Loucy (cell line): ENCODE measurements around the gene SP140.

ENCODE experiments used
- H2AFZ ChIP-seq: fragments of 200-600 bp; sonication (generic); 2 replicates; pipeline ENCODE4 v1.6.0; 2016; ENCODE audit warnings: antibody characterized with exemption, mild to moderate bottlenecking, low read length, moderate library complexity
- H3F3A ChIP-seq: fragments of 200-600 bp; 2 replicates; pipeline ENCODE4 v1.6.0; 2016; ENCODE audit warnings: antibody characterized with exemption, low read depth, mild to moderate bottlenecking
- H3K27me3 ChIP-seq: fragments of 200-600 bp; sonication (generic); 2 replicates; pipeline ENCODE4 v1.6.1; 2014; ENCODE audit warnings: low read length, mild to moderate bottlenecking; ENCODE audit not compliant: insufficient read depth, poor library complexity, severe bottlenecking
- H3K36me3 ChIP-seq: fragments of 200-600 bp; sonication (generic); 2 replicates; pipeline ENCODE4 v1.6.1; 2016; ENCODE audit warnings: low read length; ENCODE audit not compliant: insufficient read depth
- H3K4me1 ChIP-seq: fragments of 200-600 bp; sonication (generic); 2 replicates; pipeline ENCODE4 v1.5.1; 2014; ENCODE audit warnings: low read length, mild to moderate bottlenecking; ENCODE audit not compliant: insufficient read depth, poor library complexity, severe bottlenecking
- H3K4me2 ChIP-seq: fragments of 200-600 bp; sonication (generic); 2 replicates; pipeline ENCODE4 v1.6.0; 2014; ENCODE audit warnings: antibody characterized with exemption, low read length, low read depth, mild to moderate bottlenecking; ENCODE audit not compliant: poor library complexity, severe bottlenecking
- H3K4me3 ChIP-seq: fragments of 200-600 bp; sonication (generic); 2 replicates; pipeline ENCODE4 v1.5.1; 2014; ENCODE audit warnings: low read length, mild to moderate bottlenecking, mixed read lengths; ENCODE audit not compliant: poor library complexity, severe bottlenecking
- H3K79me2 ChIP-seq: fragments of 200-600 bp; sonication (generic); 2 replicates; pipeline ENCODE4 v1.6.1; 2014; ENCODE audit warnings: low read length; ENCODE audit not compliant: insufficient read depth
- H3K9ac ChIP-seq: fragments of 200-600 bp; sonication (generic); 2 replicates; pipeline ENCODE4 v1.6.0; 2014; ENCODE audit warnings: mild to moderate bottlenecking, low read depth, low read length, moderate library complexity; ENCODE audit not compliant: poor library complexity, severe bottlenecking
- H3K9me2 ChIP-seq: fragments of 200-600 bp; sonication (generic); replicated peaks from 2 replicates; pipeline ENCODE4 v1.6.1; 2016; ENCODE audit warnings: low read depth, low read length, mixed read lengths
- H3K9me3 ChIP-seq: fragments of 200-600 bp; sonication (generic); 2 replicates; pipeline ENCODE4 v1.6.1; 2014; ENCODE audit warnings: mild to moderate bottlenecking, antibody characterized with exemption, low read length, low read depth; ENCODE audit not compliant: insufficient read depth
- H4K20me1 ChIP-seq: fragments of 200-600 bp; sonication (generic); 2 replicates; pipeline ENCODE4 v1.6.0; 2014; ENCODE audit warnings: antibody characterized with exemption, low read length, mild to moderate bottlenecking; ENCODE audit not compliant: insufficient read depth, poor library complexity, severe bottlenecking
- EZH2phosphoT487 ChIP-seq: fragments of 200-600 bp; IDR thresholded peaks from 2 replicates; pipeline ENCODE4 v1.6.1; 2018; ENCODE audit warnings: antibody characterized with exemption, mild to moderate bottlenecking, moderate library complexity, borderline replicate concordance
- TF ChIP-seq, protein P1 (sequence below): fragments of 200-600 bp; sonication (generic); conservative IDR thresholded peaks from 2 replicates; pipeline ENCODE4 v1.5.1; 2014; ENCODE audit warnings: mild to moderate bottlenecking, antibody characterized with exemption, low read length

The SP140 gene

DNA sequence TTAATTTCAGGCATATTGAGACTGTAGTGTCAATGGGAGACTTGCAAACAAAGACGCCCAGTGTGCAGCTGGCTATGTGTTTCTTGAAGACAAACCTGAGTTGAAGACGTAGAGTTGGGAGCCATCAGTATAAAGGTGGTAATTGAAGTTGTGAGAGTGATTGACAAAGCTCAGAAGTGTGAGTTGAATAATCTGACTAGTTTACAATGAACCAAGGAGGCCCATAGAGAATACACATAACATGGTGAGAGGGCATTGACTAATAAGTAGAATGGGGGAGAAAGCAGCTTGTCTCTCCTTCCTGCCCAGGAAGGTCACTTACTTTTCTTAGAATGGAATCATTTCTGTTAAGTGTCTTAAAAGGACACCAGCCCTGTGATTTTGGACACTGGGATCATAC, 19.8 kb upstream of the SP140 start:
- Histone ChIP-seq H3K36me3 (peaks cover 6% of the 10 kb centered on the region; the same call in 1 of the 2 replicates), H3K27me3 (no peaks in the 10 kb centered on the region), H3K4me3 (no peak overlapping the region), H3K4me1 (peaks cover 26% of the 10 kb centered on the region), H3K79me2 (no peaks in the 10 kb centered on the region), H3F3A (no peaks in the 10 kb centered on the region), H4K20me1 (no peaks in the 10 kb centered on the region), H3K9me3 (no peaks in the 10 kb centered on the region), H3K9me2 (no peaks in the 10 kb centered on the region), H3K9ac (no peak overlapping the region), H2AFZ (no peak overlapping the region), H3K4me2 (no peak overlapping the region)
- TF ChIP-seq EZH2phosphoT487: no peak
- TF ChIP-seq, protein P1, sequence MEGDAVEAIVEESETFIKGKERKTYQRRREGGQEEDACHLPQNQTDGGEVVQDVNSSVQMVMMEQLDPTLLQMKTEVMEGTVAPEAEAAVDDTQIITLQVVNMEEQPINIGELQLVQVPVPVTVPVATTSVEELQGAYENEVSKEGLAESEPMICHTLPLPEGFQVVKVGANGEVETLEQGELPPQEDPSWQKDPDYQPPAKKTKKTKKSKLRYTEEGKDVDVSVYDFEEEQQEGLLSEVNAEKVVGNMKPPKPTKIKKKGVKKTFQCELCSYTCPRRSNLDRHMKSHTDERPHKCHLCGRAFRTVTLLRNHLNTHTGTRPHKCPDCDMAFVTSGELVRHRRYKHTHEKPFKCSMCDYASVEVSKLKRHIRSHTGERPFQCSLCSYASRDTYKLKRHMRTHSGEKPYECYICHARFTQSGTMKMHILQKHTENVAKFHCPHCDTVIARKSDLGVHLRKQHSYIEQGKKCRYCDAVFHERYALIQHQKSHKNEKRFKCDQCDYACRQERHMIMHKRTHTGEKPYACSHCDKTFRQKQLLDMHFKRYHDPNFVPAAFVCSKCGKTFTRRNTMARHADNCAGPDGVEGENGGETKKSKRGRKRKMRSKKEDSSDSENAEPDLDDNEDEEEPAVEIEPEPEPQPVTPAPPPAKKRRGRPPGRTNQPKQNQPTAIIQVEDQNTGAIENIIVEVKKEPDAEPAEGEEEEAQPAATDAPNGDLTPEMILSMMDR: no peak

DNA sequence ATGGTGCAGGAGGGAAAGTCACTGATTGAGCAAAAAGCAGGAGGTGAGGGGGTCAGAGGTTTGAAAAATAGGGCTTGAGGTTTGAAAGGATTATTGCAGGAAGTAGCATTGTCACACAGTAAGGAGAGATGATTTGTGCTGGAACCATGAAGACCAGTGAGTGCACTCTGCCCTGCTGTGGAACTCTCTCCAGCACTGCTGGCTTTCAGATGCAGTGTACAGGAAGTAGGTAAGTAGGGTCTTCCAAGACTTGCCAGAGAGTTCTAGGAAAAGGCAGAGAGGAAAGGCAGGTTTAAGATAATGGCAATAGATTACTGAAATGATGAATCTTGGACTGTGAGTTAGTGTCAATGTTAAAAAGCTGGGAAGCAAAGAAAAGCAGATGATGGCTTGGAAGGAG, 17.0 kb upstream of the SP140 start:
- H4K20me1 ChIP-seq: no peaks in the 10 kb centered on the region
- peaks cover 29% of the 10 kb centered on the region for H3K4me1 ChIP-seq
- no peaks in the 10 kb centered on the region for H3K9me2 ChIP-seq
- no peaks in the 10 kb centered on the region for H3K79me2 ChIP-seq
- H2AFZ ChIP-seq: no peak overlapping the region
- H3K36me3 ChIP-seq: peaks cover 9% of the 10 kb centered on the region; the same call in 1 of the 2 replicates
- no peak overlapping the region for H3K4me2 ChIP-seq
- no peak for TF ChIP-seq EZH2phosphoT487
- TF ChIP-seq, protein P1: no peak
- no peaks in the 10 kb centered on the region for H3K9me3 ChIP-seq
- no peaks in the 10 kb centered on the region for H3K27me3 ChIP-seq
- H3F3A ChIP-seq: no peaks in the 10 kb centered on the region
- H3K9ac ChIP-seq: no peak overlapping the region
- no peak overlapping the region for H3K4me3 ChIP-seq

DNA sequence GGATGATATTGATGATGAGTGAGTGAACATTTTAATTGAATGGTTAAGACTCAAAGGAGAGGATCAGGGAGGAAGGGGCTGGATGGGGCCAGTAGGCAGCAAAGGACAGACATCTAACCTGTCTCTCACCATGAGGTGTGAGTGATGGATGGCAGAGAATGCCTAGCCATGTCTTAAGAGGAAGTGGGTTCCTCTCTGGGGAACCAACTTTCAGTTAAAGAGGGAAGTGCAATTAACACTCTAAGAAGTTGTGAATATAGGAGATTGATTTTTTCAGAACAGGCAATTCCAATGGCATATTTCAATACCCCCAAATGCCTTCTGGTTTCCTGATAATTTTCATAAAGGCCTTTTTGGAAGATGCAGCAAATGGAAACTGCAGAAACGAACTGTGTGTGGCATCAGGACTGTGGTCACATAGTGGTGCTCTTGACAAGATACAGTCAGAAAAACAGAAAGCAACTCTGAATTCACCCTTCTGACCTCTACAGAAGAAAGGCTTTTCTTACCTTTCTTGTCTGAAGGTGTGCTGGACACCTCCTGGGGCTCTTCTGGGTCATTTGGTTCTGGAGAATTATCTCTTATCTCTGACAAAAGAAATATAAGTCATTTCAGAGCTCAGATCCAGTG, 16.0 kb upstream of the SP140 start:
- Histone ChIP-seq H3K9me2 (no peaks in the 10 kb centered on the region), H3F3A (no peaks in the 10 kb centered on the region), H3K9me3 (no peaks in the 10 kb centered on the region), H3K27me3 (no peaks in the 10 kb centered on the region), H4K20me1 (no peaks in the 10 kb centered on the region), H3K79me2 (no peaks in the 10 kb centered on the region), H2AFZ (no peak overlapping the region), H3K36me3 (peaks cover 9% of the 10 kb centered on the region; the same call in 1 of the 2 replicates), H3K9ac (peak overlapping the region; percentile 10), H3K4me2 (peak overlapping the region; percentile 52), H3K4me1 (peaks cover 29% of the 10 kb centered on the region), H3K4me3 (peak overlapping the region; percentile 15)
- TF ChIP-seq, protein P1: no peak
